SIG-M5 treated with dmso at 0.1 percent for 504 hours (cell line): Measurements from ENCODE around the gene TBCC.

Experiments
- DNase-seq: peaks from one replicate; lab custom pipeline; 2025; ENCODE audit not compliant: unreplicated experiment; lab: John Stamatoyannopoulos, UW

The TBCC gene, protein sequence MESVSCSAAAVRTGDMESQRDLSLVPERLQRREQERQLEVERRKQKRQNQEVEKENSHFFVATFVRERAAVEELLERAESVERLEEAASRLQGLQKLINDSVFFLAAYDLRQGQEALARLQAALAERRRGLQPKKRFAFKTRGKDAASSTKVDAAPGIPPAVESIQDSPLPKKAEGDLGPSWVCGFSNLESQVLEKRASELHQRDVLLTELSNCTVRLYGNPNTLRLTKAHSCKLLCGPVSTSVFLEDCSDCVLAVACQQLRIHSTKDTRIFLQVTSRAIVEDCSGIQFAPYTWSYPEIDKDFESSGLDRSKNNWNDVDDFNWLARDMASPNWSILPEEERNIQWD

DNA sequence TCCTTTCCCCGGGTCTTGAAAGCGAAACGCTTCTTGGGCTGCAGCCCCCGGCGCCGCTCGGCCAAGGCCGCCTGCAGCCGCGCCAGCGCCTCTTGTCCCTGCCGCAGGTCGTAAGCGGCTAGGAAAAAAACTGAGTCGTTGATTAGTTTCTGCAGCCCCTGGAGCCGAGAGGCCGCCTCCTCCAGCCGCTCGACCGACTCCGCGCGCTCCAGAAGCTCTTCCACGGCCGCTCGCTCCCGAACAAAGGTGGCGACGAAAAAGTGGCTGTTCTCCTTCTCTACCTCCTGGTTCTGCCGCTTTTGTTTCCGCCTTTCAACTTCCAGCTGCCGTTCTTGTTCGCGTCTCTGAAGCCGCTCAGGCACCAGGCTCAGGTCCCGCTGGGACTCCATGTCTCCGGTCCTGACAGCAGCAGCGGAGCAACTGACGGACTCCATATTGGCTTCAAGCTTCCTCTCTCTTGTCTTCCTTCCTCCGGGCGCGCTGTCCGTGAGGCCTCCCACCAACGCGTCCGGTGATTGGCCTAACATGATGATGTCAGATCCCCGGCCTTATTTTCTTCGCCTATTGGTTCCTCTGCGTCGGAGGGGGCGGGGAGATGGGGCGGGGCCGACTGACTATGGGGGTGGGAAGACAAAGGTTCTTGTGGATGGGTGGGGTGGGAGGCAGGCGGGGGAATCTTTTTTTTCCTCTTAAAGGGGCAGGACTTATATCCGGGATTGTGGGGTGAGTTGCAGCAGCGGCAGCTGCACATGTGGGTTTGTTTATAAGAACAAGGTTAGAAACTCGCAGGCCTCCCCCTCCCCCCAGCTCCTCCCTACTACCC lies at the start of gene TBCC:
Gene TBCC (minus strand): TSS at position 464 of the 823 bp plus-strand sequence. CDS start 30 bp downstream, at position 434.
- DNase-seq: peak; percentile 98

DNA sequence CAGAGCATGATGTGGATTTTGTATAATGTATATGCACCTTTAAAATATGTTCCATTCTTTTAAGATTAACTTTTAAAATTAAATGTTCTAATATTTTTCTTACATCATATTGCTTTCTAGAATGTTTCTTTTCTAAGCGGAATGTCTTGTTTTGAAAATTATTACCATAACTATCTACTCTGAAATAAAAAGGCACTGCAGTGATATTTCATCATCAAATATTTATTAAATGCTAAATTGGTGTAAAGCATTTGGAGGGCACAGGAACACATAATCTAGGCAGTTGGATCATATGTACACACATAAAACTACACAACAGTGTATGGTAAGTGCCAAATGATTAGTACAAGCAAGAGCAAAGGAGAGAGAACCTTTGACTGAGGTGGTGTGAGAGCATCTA lies 49.7 kb upstream of the TBCC start:
- DNase-seq: no peak

DNA sequence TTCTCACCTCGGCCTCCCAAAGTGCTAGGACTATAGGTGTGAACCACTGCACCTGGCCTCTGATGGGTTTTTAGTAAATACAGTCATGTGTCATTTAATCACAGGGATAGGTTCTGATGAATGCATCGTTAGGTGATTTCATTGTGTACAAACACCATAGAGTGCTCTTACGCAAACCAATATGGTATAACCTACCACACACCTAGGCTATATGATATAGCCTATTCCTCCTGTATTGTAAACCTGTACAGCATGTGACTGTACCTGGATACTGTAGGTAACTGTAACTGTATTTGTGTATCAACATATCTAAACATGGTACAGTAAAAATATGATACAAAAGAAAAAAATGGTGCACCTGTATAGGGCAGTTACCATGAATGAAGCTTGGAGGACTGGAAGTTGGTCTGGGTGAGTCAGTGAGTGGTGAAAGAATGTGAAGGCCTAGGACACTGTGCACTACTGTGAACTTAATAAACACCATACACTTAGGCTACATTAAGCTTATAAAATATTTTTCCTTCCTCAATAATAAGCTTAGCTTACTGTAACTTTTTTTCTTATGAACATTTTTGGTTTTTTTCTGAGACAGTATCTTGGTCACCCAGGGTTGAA lies 45.9 kb upstream of the TBCC start:
- no peak for DNase-seq

DNA sequence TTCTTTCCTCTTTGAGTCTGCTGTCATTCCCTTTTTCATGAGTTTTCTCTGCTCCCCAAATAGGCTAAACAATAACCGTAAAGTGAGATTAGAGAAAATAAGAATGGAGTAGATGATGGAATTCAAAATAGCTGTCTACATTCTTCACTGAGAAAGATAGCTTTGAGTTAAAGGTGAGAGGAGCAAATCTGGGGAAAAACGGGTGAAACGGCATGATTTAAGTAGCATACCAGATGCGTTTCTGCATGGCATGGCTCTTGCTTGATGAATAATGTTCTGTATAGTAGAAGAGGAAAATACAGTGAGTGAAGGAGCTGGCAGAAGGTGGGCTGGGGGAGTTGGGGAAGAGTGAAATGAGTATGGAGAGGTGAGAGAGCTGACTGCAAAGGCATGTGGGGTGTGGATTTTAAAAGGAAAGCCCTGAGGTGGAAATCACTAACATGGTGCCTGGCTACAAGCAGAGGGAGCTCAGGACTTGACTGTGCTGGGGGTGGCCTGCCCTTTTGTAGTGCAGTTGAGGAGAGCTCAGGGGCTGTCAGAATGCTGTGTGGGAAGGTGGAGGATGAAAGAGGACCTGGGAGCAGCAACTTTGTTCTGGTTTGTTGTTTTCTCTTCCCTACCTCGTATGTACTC lies 44.8 kb upstream of the TBCC start:
- no peak for DNase-seq

DNA sequence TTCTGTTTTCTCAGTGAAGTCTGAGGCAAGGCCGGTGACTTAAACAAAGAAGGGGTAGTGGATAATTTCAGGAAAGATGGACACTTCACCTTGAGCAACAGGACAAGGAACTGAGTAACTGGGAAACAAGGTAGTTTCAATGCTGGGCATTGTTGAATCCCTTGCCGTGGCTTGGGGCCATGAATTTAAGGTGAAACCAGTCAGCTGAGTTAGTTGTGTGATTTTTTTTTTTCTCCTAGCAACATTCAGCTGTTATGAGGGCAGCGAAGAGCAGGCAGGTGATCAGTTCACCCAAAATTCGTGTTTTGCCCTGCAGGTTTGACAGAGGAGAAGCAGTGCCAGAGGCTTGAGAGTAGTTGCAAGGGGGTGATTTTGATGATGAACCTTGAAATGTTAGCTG lies 42.8 kb upstream of the TBCC start:
- DNase-seq: no peak

DNA sequence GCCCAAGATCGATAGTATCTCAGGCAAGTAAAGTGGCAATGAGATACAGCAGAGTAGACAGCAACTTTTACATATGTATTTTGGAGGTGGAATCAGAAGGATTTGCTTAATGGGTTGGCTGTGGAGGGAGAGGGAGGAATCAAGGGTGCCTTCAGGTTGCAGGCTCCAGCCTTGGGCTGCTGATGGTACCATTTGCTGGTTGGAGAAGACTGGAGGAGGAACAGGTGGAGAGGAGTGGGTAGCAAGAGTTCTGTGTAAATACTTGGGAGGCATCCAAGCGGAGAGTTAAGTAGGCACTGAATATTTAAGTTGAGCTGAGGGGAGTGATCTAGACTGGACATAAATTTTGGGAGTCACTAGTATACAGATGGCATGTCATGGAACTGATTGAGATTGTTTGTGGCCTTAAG lies 41.2 kb upstream of the TBCC start:
- no peak for DNase-seq

DNA sequence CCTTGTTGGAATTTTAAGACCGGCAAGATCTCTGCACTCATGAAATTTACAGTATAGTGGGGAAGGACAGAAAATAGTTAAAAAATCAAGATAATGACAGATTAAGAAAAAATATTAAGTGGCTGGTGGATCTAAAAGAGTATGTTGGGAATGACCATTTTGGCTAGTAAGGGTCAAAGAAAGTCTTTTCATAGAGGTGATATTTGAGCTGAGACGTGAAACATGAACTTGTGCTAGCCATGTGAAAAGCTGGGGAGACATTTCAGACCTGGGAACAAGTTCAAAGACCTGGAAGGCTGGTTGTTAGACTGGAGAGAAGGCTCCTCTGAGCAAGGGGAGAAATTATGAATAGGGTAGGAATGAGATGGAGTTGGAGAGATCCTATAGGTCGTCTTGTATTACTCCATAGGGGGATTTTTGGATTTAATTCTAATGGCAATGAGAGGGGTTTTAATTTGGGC lies 40.7 kb upstream of the TBCC start:
- DNase-seq: no peak

DNA sequence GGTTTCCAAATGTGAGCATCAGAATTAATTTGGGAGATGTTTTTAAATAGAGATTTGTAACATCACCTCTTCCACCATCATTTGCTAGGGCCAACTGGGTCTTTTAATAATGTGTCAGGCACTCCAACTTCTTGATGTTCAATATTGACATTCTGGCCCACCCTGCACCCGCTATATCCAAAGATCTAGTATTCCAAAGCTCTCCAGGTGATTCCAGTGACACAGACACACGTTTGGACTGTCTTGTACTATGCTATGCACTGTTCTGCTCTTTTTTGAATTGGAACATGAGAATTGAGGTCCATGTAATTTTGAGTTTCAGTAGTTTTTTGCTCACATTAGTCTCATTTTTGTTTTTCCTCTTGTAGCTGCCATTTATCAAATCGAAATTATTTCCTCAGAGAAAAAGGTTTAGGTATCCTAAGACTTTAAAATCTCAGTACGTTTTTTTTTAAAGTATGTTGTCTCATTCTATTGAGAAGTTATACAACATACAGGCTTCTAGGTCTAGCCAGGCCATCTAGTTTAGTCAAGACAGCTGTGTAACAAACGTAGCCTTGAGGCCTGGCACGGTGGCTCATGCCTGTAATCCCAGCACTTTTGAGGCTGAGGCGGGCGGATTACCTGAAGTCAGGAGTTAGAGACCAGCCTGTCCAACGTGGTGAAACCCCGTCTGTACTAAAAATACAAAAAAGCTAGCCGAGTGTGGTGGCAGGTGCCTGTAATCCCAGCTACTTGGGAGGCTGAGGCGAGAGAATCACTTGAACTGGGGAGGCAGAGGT lies 39.0 kb upstream of the TBCC start:
- DNase-seq: no peak

DNA sequence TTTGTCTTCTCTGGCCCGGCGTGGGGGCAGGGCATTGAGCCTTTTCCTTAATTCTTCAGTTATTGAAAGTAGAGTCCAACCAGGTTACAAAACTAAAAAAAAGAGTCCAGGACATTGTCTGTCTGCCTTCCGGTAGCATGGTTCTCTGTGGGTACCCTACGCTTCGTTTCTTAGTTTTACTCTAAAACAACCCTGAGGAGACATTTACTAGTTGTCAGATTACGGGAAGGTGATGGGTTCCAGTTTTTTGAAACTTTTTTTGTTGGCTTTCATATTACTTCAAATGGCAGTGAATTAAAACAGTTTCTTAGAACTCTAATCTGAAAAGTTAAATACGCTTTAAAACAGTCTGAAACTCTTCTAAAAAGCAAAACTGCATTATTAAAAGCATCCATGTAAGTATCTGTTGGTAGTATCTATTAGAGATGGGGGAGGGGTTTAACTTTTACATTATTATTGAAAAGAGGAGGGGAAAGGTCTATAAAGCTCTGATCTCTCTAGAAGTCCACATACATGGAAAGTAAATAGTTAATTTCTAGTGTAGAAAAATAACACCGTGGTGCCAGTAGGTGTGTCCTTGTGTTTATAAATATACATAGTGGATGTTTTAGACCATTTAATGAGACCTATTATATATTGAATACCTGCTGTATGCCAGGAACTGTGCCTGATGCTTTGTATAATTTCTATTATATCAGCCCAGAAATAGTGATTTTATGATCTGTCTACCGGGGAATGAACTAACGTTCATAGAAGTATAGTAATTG lies 38.2 kb upstream of the TBCC start:
- no peak for DNase-seq

DNA sequence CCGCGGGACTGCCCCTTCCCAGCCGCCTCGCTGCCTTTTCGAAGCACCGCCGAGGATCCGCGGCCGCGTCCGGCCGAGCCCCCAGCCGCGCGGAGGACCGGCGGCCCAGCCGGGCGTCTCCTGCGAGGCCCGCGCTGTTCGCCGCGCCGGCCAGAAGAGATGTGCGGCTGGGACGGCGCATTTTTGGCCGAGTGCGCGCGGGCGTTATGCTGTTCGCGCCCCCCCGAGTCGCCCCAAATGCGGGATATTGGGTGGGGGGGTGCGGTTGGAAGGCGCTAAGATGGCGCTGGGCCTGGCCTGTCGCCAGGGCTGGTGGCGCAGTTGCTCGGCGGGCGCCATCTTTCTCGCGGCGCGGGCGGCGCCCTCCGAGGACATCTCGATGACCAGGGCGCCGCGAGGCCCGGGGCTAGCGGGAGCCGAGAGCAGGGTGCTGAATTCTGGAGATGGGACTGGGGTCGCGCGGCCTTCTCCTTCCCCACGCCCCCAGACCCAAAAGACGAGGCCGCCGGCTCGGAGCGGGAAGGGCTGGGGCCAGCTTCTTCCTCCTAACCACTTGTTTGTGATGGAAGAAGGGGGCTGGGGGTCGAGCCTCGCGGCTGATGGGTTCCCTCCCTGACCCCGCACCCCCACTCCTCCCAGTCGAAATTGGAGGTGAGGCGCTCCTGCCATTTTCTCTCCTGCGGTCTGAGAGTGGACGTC lies 37.4 kb upstream of the TBCC start:
- peak; percentile 35 for DNase-seq

DNA sequence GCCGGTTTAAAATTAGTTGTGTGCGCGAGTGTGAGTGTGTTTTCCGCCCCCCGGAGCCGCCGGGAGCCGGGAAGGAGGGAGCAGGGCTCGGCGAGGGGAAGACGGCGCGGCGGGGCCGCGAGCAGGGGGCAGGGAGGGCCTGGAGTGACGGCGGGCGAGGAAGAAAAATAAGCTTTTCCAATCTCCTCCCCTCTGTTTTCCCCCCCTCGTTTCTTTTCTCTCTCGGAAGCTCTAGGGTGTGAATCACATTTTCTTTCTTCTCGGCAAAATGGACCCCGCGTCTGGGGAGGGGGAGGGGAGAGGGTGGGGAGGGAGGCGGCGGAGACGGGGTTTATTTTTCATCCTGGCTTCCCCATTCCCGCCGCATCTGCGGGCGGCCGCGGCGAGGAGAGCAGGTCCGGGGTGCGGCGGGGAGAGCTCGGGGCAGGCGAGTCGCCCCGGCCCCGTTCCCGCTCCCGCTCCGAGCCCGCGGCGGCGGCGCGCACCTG lies 36.8 kb upstream of the TBCC start:
- DNase-seq: peak; percentile 89

DNA sequence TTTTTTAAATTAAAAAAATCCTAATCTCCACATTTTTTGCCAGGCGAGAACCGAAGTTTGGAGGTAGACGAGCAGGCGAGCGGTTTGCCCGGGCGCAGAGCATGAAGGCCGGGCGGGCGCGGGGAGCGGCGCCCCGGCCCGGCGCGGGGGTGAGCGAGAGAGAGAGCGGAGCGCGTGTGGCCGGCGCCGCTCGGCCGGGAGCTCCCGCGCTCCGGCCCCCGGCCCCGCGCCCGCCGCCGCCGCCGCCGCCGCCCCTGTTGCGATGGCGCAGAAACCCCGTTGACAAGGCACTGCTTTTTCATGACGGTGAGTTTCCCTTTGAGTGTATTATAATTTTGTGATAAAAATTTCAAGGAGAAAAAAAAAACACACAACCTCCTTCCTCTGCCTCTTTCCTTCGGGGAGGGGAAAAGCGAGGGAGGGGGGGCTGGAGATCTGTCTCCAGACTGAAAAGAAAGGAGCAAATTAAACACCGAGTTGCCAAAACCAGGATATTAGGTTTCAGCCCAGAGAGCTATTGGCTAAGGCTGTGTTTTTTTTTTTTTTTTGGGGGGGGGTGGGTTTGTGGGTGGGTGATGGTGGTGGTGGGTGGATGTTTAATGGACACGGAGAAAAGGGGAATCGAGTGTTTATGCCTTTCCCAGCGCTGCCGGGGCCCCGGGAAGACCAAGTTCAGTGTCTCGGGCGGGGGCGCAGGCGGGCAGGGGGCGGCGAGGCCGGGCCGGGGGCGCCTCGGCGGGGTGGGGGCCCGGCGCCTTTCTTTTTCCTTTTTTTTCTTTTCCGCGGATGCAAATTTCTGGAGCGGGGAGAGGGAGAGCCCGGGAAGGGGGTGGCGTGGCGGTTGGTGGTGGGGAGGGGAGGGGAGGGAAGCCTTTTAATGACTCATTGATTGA lies 36.1 kb upstream of the TBCC start, which contains the start of gene BICRAL:
Gene BICRAL (plus strand): TSS at position 257 of the 893 bp plus-strand sequence. CDS start 39,971 bp downstream, outside the sequence.
- DNase-seq: peak; percentile 72

DNA sequence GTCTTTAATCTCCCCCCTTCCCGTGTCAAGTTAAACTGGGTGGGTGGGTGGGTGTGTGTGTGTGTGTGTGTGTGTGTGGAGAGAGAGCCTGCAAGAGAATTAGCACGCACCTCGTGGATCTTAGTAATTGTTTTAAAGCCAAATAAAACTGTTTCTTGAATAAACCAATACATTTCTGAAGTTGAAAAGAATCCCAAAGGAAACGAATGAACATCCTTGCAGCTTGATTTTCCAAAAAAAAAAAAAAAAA lies 35.6 kb upstream of the TBCC start:
- DNase-seq: no peak

DNA sequence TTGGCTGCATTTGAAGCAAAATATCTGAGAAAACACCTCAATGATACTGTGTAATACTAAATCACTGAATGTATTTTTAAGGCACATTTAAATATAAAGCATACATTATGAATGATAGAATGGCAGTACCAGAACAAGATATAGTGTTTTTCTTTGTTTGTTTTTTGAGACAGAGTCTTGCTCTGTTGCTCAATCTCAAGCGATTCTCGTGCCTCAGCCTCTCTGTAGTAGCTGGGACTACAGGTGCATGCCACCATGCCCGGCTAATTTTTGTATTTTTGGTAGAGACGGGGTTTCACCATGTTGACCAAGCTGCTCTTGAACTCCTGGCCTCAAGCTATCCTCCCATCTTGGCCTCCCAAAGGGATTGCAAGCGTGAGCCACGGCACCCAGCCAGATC lies 33.6 kb upstream of the TBCC start:
- DNase-seq: no peak

DNA sequence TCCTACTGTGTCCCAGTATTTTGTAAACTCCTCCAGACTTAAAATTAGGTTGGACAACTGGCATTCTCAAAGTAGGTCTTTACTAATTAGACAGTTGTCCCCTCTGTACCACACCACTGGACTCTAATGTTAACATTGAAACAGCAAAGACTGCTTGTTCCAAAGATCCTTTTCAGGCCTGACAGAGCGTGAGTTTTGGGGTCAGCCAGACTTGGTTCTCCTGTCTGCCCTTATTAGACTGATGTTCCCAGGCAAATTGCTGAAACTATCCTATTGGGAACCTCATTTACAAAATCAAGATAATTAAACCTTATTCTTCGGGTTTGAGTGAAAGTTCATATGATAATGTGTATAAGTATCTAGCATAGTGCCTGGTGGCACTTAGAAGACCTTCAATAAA lies 32.2 kb upstream of the TBCC start:
- no peak for DNase-seq

DNA sequence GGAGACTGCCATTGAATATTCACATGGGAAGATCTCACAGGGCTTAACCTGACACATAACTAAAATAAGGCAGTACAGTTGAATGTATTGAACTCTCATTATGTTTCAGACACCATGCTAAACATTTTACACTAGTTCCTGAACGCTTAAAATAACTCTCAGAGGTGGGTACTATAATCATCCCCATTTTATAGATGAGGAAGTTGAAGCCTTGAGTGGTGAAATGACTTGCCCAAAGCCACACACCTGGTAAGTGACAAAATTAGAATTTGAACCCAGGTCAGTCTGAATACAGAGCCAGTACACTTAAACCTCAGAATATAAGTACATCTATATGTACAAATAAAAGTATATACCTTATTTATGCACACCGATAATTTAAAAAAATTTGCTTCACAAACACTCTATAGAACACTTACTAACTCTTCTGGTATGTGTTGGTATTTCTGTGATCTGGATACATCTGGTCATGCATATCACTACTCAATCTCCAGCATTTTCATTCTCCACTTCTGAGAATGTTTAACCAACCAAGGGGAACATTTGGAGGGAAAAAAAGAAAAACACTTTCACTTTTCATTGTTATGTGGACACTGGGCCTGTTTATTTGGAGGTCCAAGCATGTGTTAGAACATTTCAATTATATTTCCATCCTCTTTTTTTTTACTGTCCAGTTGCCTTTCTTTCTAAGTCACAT lies 31.4 kb upstream of the TBCC start:
- DNase-seq: peak; percentile 13

DNA sequence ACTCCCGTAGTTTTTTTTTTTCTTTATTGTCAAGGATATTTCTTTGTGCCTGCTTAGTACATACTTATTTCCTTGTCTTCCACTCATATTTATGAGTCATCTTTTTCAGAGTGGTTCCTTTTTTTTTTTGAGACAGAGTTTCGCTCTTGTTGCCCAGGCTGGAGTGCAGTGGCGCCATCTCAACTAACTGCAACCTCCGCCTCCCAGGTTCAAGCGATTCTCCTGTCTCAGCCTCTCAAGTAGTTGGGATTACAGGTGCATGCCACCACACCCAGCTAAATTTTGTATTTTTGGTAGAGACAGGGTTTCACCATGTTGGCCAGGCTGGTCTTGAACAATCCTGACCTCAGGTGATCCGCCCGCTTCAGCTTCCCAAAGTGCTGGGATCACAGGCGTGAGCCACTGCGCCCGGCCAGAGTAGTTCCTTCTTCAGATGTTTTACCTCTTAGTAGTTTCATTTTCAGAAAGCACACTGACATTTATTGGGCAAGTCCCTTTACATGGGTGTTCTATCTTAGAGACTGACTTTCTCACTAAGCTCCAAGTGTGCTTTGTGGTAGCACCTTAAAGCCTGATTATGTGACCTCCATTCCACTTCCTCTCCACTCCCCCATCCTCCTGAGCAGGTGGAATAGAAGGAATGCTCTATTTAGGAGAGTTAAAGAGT lies 29.1 kb upstream of the TBCC start:
- peak; percentile 77 for DNase-seq
